GM06990 (cell line): ENCODE data around the gene DTNA.

Experiments used
- DNase-seq: peaks from one replicate; pipeline ENCODE4 v3.0.0-alpha.2; 2011; ENCODE audit not compliant: insufficient read length; ENCODE audit errors: extremely low read depth
- H3K27me3 ChIP-seq: replicated peaks from 2 replicates; pipeline ENCODE4 v1.6.0; 2011; ENCODE audit warnings: low read length; ENCODE audit not compliant: control insufficient read depth, insufficient read depth
- H3K36me3 ChIP-seq: 2 replicates; pipeline ENCODE4 v1.5.1; 2011; ENCODE audit warnings: low read length; ENCODE audit not compliant: control insufficient read depth, insufficient read depth
- H3K4me3 ChIP-seq: replicated peaks from 2 replicates; pipeline ENCODE4 v1.5.1; 2011; ENCODE audit warnings: low read depth, mild to moderate bottlenecking, control low read depth, low read length
- CTCF ChIP-seq: IDR thresholded peaks from 2 replicates; pipeline ENCODE4 v1.5.1; 2011; ENCODE audit warnings: low read length, control low read depth, mild to moderate bottlenecking, inconsistent platforms; ENCODE audit not compliant: insufficient read depth, poor library complexity, severe bottlenecking

The DTNA gene

GRCh38 chr18:34880403-34880802 lies 170.3 kb downstream of the DTNA start:
- Histone ChIP-seq H3K36me3 (no peaks in the 10 kb centered on the region), H3K4me3 (no peak overlapping the region)

GRCh38 chr18:34880882-34881834 lies 171.1 kb downstream of the DTNA start:
- no peaks in the 10 kb centered on the region for H3K27me3 ChIP-seq
- no peaks in the 10 kb centered on the region for H3K36me3 ChIP-seq
- no peak for DNase-seq
- H3K4me3 ChIP-seq: no peak overlapping the region
- no peak for TF ChIP-seq CTCF

More at GRCh38 chr18:34880403-34880802, 170.3 kb downstream of the DTNA start:
- TF ChIP-seq CTCF: no peak
- no peaks in the 10 kb centered on the region for H3K27me3 ChIP-seq
- DNase-seq: no peak

GRCh38 chr18:34884436-34884835 lies 174.3 kb downstream of the DTNA start:
- TF ChIP-seq CTCF: no peak
- no peak for DNase-seq
- Histone ChIP-seq H3K4me3 (no peak overlapping the region), H3K27me3 (no peaks in the 10 kb centered on the region), H3K36me3 (no peaks in the 10 kb centered on the region)

GRCh38 chr18:34886177-34886576 lies 176.1 kb downstream of the DTNA start:
- DNase-seq: no peak
- Histone ChIP-seq H3K4me3 (no peak overlapping the region), H3K36me3 (no peaks in the 10 kb centered on the region), H3K27me3 (no peaks in the 10 kb centered on the region)
- no peak for TF ChIP-seq CTCF

GRCh38 chr18:34887881-34888580 lies 177.9 kb downstream of the DTNA start:
- no peaks in the 10 kb centered on the region for H3K36me3 ChIP-seq
- DNase-seq: no peak
- no peak overlapping the region for H3K4me3 ChIP-seq
- no peaks in the 10 kb centered on the region for H3K27me3 ChIP-seq
- TF ChIP-seq CTCF: no peak
